ENCODE data around the gene TNXB. TPM values are rescaled to one million over a fixed set of nuclear protein-coding genes. Genes with fewer than 3 reads are reported as not detected.

Gene TNXB
- total RNA-seq, 1 donor, result 2.8 TPM

DNA sequence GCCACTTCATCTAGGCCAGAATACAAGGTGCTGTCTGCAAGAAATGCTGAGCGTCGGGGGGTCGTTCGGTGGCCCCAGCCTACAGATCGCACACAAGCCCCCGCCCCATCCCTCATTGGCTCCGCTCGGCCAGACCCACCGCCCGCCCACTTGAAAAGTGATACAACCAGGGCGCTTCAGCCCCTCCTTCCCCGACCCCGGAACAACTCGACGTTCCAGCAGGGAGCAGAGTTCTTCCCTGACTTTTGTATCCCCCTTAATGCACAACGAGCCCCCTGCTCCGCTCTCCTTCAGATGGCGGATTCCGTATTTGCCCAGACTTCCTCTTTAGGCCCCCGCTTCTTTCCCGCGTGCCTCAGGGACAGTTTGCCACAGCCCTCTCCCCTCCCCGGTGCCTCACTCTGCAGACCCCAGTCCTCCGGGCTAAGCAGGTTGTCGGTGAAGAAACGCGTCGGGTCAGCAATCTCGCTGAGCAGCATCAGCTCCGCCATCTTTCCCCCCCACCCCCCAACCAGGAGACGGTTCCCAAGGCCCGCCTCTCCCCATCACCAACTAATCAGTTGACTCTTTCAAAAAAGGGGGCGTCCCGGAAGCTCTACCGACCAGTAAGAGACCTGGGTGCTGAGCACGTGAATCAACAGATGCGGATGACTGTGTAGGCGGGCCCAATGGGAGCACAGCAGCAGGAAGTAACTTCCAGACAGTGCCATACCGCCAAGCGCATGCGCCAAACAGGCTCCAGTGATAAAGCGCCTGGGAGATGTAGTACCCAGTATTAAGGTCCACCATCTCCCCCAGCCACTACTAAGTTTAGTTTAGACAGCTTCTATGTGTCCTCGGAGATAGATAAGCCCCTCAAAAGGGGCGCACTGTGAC, 18.8 kb upstream of the TNXB start, which contains the start of gene ATF6B:
TSS of gene ATF6B (minus strand) at position 530 of the 876 bp plus-strand sequence. CDS start at position 491, 39 bp downstream.
- Histone ChIP-seq H3K4me1 (ENCODE audit: insufficient read depth, low read length) (peaks cover 38% of the 10 kb centered on the region), H3K9me3 (ENCODE audit: low read depth, low read length) (no peaks in the 10 kb centered on the region), H3K4me3 (ENCODE audit: low read length) (peak within 1 kb of the TSS; percentile 99), H3K27me3 (ENCODE audit: insufficient read depth, low read length) (no peaks in the 10 kb centered on the region)

DNA sequence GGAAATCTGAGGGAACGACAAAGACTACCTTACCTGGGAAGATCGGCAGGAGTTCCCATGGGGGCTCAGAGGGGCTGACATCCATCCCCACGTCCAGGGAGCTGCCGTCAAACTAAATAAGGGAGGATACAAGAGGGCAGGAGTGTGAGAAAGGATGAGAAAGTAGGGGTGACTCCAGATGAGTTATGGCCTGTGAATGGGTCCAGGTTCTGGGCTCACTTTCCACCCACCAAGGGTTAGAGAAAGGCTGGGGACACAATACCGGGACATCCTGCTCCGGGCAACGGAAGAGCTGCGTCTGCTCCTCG, 18.2 kb upstream of the TNXB start:
- Histone ChIP-seq H3K9me3 (ENCODE audit: low read depth, low read length) (no peaks in the 10 kb centered on the region), H3K4me3 (ENCODE audit: low read length) (peak overlapping the region; percentile 99), H3K27me3 (ENCODE audit: insufficient read depth, low read length) (no peaks in the 10 kb centered on the region), H3K4me1 (ENCODE audit: insufficient read depth, low read length) (peaks cover 38% of the 10 kb centered on the region)

DNA sequence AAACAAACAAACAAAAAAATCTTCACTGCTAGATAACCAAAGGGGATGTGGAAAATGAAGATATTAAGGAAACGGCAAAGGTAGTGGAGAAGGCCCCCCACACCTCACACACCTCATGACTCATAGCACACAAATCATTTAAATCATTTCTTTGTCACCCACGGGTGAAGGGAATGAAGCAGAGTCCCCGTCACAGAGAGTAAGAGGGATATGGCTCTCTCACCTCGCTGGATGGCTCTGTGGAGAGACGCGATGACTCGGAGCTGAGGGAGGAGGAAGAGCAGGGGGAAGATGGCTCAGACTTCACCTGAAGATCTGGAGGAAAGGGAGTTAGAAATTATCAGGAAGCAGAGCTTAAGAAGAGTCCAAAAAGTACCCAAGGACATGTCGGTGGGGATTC, 17.7 kb upstream of the TNXB start:
- no peaks in the 10 kb centered on the region for H3K27me3 ChIP-seq (ENCODE audit: insufficient read depth, low read length)
- H3K4me3 ChIP-seq (ENCODE audit: low read length), result peak overlapping the region; percentile 99
- H3K9me3 ChIP-seq (ENCODE audit: low read depth, low read length), result no peaks in the 10 kb centered on the region
- H3K4me1 ChIP-seq (ENCODE audit: insufficient read depth, low read length), result peaks cover 38% of the 10 kb centered on the region

DNA sequence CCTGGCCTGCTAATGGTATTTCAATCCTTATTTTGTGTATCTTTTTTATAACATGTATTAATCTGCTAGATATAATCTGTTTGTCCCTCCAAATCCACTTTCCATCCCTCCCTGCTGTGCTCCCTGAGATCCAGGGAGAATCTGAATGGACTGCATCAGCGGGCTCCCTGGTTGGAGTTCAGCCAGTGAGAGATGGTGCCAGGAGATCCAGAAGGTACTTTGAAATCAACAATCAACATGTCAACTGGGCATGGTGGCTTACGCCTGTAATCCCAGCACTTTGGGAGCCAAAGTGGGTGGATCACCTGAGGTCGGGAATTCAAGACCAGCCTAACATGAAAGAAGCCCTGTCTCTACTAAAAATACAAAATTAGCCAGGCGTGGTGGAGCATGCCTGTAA, 14.5 kb upstream of the TNXB start:
- Histone ChIP-seq H3K27me3 (ENCODE audit: insufficient read depth, low read length) (no peaks in the 10 kb centered on the region), H3K4me3 (ENCODE audit: low read length) (no peak overlapping the region), H3K9me3 (ENCODE audit: low read depth, low read length) (no peaks in the 10 kb centered on the region), H3K4me1 (ENCODE audit: insufficient read depth, low read length) (peaks cover 19% of the 10 kb centered on the region)

DNA sequence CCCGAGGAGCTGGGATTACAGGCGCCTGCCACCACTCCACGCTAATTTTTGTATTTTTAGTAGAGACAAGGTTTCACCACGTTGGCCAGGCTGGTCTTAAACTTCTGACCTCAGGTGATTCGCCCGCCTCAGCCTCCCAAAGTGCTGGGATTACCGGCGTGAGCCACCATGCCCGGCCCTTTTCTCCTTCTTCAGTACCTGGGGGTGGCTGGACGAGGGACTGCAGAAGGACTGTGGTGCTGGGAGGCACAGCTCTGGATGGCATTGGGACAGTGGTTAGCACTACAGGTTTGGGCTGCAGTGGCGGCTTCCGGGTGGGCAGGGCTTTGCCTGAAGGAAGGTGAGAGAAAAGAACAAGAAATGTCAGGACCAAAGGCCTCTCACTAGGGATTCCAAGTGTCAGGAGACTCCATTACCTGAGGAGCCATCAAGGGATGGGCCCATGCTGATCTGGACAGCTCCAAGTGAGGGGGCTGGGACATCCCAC, 11.5 kb upstream of the TNXB start:
- Histone ChIP-seq H3K4me1 (ENCODE audit: insufficient read depth, low read length) (no peaks in the 10 kb centered on the region), H3K4me3 (ENCODE audit: low read length) (no peak overlapping the region), H3K27me3 (ENCODE audit: insufficient read depth, low read length) (no peaks in the 10 kb centered on the region), H3K9me3 (ENCODE audit: low read depth, low read length) (no peaks in the 10 kb centered on the region)

DNA sequence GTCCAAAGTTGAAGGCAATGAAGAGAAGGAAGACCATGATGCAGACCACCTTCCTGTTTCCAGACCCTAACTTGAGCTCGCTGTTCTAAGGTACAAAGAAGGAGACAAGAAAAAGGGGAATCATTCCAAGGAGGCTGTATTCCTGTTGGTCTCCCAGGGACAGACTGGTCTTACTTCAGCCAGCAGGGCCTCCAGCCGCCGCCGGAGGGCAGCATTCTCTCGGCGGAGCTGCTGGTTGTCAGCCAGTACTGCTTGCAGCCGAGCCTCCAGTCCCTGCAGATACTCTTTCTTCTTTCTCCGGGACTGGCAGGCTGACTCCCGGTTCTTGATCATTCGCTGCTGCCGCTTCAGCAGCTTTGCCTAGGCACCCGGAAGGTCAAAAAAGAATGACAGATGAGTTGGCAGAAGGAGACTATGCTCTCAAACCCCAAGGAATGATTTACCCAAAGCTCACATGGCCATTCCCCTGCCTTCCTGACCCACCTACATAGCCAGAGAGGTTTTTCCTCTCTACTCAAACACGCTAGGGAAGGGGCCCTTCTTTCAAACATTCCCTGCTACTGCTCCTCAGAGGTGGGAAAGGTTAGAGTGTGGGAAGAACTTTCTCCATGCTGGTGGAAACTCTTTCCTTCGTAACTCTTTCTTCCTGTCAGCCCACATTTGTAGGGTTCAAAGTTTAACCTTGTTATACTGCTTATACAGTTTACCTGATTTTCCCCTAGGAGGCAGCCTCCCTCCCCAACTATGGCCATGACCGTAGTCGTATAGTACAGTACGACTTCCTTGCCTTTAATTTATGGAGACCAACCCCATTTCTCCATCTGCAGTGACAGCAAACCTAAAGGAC, 9.9 kb upstream of the TNXB start:
- Histone ChIP-seq H3K4me1 (ENCODE audit: insufficient read depth, low read length) (no peaks in the 10 kb centered on the region), H3K9me3 (ENCODE audit: low read depth, low read length) (no peaks in the 10 kb centered on the region), H3K27me3 (ENCODE audit: insufficient read depth, low read length) (no peaks in the 10 kb centered on the region), H3K4me3 (ENCODE audit: low read length) (no peak overlapping the region)

DNA sequence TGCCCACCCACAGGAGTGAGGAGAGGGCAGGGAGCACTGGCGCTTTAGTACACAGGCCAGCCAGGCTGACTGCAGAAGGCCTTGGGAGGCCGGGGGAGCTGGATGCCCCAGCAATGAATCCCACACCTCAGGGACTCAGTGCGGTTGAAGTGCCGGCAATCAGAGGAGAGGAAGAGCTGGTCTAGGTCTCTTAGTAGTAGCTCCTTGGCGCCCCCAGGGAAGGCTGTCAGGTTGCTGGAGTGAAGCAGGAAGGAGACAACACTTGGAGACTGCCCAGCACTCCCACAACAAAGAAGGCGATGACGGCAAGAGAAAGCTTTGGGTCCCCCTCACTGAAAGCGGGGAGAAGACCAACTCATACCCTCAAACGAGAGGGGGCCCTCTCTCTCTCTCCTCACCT, 8.3 kb upstream of the TNXB start:
- no peak overlapping the region for H3K4me3 ChIP-seq (ENCODE audit: low read length)
- H3K27me3 ChIP-seq (ENCODE audit: insufficient read depth, low read length), result no peaks in the 10 kb centered on the region
- no peaks in the 10 kb centered on the region for H3K9me3 ChIP-seq (ENCODE audit: low read depth, low read length)
- no peaks in the 10 kb centered on the region for H3K4me1 ChIP-seq (ENCODE audit: insufficient read depth, low read length)

DNA sequence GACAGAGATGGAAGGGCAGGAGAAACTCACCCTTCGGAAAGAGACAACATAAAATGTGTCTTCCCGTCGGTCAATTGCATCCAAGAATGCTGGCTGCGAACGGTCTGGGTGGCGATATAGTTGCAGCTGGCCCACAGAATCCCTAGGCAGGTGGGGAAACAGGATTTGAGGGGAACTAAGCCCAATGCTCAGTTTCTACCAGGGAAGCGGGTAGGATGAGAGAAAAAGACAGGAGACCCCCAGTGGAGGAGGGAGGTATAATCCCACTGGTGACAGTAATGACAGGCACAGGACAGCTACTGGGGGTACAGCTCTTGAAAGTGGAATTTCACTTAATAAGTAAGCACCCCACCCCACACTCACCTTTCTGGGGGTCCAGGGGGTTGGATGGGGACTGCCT, 7.5 kb upstream of the TNXB start:
- Histone ChIP-seq H3K27me3 (ENCODE audit: insufficient read depth, low read length) (no peaks in the 10 kb centered on the region), H3K9me3 (ENCODE audit: low read depth, low read length) (no peaks in the 10 kb centered on the region), H3K4me3 (ENCODE audit: low read length) (no peak overlapping the region), H3K4me1 (ENCODE audit: insufficient read depth, low read length) (no peaks in the 10 kb centered on the region)

DNA sequence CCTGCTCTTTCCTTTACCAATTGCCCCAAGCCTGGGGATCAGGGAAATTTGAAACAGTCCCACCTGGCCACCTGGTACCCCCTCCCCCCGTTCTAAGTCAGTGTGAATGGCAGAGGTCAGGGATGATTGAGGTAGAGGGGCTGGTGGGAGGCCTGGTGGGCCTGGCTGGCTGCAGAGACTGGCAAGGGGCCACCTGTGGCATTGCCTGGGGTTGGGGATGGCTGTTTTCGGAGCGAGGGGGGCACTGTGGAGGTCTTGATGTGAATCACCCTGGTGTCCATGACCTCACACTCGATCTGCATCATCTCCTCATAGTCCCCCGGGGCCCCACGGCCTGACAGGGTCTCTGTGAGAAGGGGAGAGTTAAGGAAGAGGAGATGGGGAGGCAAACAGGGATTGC, 6.5 kb upstream of the TNXB start:
- no peak overlapping the region for H3K4me3 ChIP-seq (ENCODE audit: low read length)
- no peaks in the 10 kb centered on the region for H3K9me3 ChIP-seq (ENCODE audit: low read depth, low read length)
- H3K27me3 ChIP-seq (ENCODE audit: insufficient read depth, low read length), result no peaks in the 10 kb centered on the region
- no peaks in the 10 kb centered on the region for H3K4me1 ChIP-seq (ENCODE audit: insufficient read depth, low read length)

DNA sequence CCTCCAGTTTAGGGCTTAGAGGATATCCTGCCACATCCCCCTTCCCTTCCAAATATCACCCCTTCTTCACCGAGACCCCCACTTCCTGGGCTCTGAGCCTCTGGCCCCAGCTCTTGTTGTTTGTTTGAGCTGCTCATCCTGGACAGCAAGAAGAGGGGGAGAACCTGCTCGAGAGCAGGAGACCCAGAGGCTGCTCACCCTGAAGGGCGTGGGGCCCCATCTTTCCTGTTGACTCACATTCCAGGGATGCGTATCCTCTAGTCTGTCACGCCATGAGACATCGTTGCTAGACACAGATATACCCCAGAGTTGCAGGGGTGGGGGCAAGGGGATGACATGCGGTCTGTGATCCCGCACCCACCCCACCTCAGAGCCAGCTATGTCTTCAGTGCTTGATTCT, 5.7 kb upstream of the TNXB start:
- Histone ChIP-seq H3K27me3 (ENCODE audit: insufficient read depth, low read length) (no peaks in the 10 kb centered on the region), H3K4me1 (ENCODE audit: insufficient read depth, low read length) (no peaks in the 10 kb centered on the region), H3K4me3 (ENCODE audit: low read length) (no peak overlapping the region), H3K9me3 (ENCODE audit: low read depth, low read length) (no peaks in the 10 kb centered on the region)

DNA sequence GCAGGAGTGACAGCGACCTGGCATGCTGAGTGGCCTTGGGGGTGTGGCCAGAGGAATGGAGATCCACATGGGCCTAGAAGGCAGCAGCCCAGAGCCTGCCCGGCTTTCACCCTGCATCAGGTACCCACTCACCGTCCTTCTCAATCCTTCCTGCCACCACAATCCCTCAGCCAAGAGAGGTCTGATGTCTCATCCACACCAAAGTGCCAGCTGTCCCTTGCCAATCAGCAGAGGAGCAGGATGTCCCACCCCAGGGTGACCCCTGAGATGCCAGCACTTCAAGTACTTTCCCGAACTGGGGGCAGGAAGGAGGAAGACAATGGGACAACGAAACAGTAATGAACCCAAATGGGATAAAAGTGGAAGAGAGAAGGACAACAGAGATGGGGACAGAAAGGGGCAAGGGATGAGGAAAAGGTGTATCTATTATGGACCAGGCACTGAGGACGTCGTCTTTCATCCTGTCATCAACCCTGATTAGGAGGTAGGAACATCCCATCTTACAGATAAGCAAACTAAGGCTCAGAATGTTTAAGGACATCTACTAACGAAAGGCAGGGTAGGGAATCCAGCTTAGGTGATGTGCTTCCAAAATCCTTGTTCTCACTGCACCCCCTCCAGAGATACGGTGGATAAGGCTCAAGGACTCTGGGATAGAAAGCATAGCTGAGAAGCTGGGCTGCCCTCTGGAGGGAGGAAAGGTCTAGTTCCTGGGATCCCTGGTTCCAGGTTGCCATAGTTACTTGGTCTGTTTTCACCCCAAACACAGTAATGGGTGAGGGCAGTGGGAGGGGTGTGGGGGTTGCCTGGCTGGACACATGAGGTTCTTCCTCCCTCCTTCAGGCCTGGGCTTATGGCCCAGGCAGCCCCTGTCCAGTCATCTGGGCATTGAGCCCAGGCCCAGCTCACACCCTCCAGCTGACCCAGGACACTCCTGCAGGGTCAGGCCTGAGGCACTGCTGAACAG, 4.5 kb upstream of the TNXB start:
- peaks cover 4% of the 10 kb centered on the region for H3K4me1 ChIP-seq (ENCODE audit: insufficient read depth, low read length)
- no peak overlapping the region for H3K4me3 ChIP-seq (ENCODE audit: low read length)
- no peaks in the 10 kb centered on the region for H3K9me3 ChIP-seq (ENCODE audit: low read depth, low read length)
- H3K27me3 ChIP-seq (ENCODE audit: insufficient read depth, low read length), result peaks cover 2% of the 10 kb centered on the region

DNA sequence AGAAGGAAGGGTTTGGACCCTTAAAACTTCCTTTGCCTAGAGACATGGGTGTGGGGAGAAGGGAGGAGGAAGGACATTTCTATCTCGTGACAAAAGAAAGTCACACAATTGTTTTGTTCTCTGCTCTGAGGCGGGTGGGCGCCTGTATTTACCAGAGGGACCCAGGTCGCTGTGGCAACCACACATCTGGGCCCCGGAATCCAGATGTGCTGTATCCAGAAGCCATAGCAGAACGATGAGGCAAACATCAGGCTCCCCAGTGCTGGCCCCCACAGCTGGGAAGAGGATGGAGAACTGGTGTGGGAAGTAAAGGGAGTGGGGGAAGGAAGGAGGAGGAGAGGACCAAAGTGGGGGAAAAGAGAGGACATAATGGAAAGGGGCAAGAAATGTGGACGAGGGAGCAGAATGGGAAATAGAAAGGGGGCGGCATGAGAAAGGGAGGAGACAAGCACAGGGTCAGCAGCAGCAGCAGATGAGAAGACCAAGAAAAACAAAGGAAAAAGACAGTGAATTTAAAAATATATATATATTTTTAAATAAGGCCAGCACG, 3.4 kb upstream of the TNXB start:
- Histone ChIP-seq H3K9me3 (ENCODE audit: low read depth, low read length) (no peaks in the 10 kb centered on the region), H3K4me3 (ENCODE audit: low read length) (no peak overlapping the region), H3K4me1 (ENCODE audit: insufficient read depth, low read length) (peaks cover 10% of the 10 kb centered on the region), H3K27me3 (ENCODE audit: insufficient read depth, low read length) (peaks cover 6% of the 10 kb centered on the region)

DNA sequence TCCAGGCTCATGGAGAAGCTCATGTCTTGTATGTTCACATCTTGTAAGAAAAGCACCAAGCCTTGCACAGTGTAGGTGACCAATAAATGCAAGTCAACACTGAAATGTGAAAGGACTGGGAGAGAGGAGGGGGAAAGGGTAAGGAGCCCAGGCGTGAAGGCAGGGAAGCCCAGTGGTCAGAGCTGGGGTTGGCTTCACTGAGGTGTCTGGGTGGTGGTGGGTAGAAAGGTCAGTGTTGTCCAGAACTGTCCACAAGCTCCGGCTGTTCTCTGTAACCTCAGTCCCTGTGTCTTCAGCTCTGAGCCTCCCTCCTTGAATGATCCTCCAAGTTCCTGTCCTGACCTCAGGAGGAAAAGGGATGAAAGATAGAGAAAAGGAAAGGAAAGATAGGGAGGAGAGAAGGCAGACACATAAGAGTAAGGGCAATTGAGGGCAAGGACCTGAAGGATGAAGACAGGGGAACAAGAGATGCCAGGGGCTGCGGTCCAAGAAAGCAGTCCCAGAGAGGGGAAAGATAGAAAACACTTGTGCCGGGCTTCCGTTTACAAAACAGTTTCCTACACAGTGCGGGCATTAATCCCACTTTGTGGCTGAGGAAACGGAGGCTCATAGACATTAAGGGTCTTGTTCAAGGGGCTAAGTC, 2.4 kb upstream of the TNXB start:
- Histone ChIP-seq H3K4me1 (ENCODE audit: insufficient read depth, low read length) (peaks cover 11% of the 10 kb centered on the region), H3K4me3 (ENCODE audit: low read length) (no peak overlapping the region)

DNA sequence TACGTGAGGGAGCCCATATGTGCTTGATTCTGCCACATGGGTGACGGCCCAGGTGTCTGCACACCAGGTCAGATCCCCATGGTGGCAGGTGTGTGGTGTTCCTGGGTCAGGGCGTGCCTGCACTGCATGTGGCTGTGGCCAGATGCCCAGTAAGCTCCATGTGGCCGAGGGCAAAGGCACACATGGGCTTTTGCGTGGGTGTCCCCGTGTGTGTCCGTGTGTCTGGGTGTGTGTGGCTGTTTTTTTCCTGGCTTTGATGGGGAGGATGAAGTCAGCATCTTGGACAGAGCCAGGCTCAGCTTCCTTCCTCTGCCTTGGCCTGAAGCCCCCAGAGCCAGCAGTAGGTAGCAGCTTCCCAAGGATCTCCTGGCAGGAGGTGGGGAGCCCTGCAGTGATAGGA, 1.5 kb upstream of the TNXB start:
- H3K27me3 ChIP-seq (ENCODE audit: insufficient read depth, low read length), result peaks cover 11% of the 10 kb centered on the region
- peaks cover 11% of the 10 kb centered on the region for H3K4me1 ChIP-seq (ENCODE audit: insufficient read depth, low read length)
- no peak overlapping the region for H3K4me3 ChIP-seq (ENCODE audit: low read length)
- no peaks in the 10 kb centered on the region for H3K9me3 ChIP-seq (ENCODE audit: low read depth, low read length)

More for the DNA sequence above, 2.4 kb upstream of the TNXB start:
- Histone ChIP-seq H3K27me3 (ENCODE audit: insufficient read depth, low read length) (peaks cover 8% of the 10 kb centered on the region), H3K9me3 (ENCODE audit: low read depth, low read length) (no peaks in the 10 kb centered on the region)
